Endothelial cell of hepatic sinusoid (primary cell): Measurements from ENCODE around the gene GUCY2D.
"Not testable (repeated sequence)": the region's sequence is repeated elsewhere in the genome, so short reads cannot be mapped to it uniquely, and the experiment has no call there.

Experiments used
- in situ Hi-C: cut with HindIII; loops from 2 replicates; pipeline ENCODE4 v1.10.0; 2017; ENCODE audit warnings: low sequenced_read_pairs

Gene GUCY2D

DNA sequence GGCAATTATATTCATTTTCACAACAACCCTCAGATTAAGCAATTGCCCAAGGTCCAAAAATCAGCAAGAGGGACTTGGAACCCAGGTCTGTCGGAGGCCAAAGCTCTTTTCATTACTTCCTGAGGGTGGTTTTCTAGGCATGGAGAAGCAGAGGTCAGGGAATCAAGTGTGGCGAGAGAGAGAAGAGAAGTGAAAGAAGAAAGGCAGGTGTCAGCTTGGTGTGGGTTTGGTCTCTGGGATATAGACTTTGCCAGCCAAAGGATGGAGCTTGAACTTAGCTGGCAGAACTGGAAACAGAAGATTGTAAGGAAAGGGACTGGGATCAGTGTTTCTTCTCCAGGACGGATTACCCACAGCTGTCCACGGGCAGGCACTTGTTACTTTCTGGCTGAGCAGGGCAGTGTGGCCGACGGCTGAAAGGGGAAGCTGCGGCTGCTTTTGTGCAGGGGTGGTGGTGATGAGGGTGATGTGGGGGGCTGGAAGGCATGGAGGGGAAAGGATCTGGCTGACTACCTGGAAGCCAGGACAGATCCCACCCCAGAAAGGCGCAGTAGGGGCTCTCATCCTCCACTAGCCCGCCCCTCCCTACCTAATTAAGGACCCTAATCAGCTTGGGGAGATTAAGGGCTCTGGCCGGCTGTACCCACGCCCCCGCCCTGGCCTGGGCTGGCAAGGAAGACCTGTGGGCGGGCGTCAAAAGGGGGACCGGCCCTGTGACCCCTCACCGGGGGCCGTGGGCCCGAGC is at the start of gene GUCY2D:
TSS of gene GUCY2D (plus strand) at position 640 of the 745 bp plus-strand sequence. CDS start 433 bp downstream, outside the sequence.
- in situ Hi-C loops, result no loop called here

DNA sequence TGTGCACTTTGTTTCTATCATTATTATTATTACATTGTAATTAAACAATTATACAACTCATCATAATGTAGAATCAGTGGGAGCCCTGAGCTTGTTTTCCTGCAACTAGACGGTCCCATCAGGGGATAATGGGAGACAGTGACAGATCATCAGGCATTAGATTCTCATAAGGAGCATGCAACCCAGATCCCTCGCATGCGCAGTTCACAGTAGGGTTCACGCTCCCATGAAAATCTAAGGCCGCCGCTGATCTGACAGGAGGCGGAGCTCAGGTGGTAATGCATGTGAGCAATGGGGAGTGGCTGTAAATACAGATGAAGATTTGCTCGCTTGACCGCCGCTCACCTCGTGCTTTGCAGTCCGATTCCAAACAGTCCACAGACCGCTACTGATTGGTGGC is 49.1 kb upstream of the GUCY2D start:
- in situ Hi-C loops, result not testable (repeated sequence)

DNA sequence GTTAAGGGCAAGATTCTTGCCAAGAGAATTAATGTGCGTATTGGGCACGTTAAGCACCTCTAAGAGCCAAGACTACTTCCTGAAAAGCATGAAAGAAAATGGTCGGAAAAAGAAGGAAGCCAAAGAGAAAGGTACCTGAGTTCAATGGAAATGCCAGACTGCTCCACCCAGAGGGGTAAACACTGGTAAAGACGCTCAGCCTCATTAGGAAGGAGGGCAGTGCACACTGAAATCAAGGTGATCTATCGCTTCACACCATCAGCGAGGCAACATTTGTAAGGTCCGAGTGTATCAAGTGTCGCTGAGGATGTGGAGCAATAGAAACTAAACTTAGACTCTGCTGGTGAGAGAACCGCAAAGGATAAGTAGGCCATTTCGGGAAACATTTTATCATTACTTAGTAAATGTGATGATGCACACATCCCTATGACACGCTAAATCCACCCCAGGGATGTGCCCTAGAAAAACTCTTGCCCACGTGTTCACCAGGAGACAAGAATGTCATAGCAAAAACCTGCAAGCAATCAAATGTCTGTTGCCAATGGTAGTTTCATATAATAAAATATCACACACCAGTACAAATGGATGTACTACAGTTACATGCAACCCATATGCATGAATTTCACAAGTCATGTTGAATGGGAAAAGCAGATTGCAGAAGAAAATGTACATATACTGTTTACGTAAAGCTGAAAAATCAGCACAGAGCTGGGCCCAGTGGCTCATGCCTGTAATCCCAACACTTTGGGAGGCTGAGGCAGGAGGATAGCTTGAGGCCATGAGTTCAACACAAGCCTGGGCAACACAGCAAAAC is 46.8 kb upstream of the GUCY2D start:
- in situ Hi-C loops, result no loop called here

DNA sequence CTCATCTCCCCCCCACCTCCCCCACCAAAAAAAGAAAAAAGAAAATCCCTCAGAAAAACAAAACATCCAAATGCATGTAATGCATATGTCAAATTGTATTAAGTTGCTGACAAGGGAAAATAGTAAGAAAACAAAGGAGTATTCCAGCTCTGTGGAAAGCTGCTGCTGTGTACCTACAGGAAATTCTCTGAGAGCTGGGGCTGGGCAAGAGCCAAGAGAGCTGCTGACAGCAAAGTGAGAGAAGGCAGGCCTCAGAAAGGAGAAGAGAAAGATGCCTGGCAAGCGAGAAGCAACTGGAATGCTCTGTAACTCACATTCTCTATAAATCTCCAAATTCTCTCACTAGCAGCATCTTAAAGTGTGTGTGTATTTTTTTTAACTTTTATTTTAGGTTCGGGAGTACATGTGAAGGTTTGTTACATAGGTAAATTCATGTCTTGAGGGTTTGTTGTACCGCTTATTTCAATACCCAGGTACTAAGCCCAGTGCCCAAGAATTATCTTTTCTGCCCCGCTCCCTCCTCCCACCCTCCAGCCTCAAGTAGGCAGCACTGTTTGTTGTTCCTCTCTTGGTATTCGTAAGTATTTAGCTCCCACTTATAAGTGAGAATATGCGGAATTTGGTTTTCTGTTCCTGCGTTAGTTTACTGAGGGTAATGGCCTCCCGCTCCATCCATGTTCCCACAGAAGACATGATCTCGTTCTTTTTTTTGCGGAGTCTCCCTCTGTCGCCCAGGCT is 46.0 kb upstream of the GUCY2D start:
- in situ Hi-C loops, result no loop called here

DNA sequence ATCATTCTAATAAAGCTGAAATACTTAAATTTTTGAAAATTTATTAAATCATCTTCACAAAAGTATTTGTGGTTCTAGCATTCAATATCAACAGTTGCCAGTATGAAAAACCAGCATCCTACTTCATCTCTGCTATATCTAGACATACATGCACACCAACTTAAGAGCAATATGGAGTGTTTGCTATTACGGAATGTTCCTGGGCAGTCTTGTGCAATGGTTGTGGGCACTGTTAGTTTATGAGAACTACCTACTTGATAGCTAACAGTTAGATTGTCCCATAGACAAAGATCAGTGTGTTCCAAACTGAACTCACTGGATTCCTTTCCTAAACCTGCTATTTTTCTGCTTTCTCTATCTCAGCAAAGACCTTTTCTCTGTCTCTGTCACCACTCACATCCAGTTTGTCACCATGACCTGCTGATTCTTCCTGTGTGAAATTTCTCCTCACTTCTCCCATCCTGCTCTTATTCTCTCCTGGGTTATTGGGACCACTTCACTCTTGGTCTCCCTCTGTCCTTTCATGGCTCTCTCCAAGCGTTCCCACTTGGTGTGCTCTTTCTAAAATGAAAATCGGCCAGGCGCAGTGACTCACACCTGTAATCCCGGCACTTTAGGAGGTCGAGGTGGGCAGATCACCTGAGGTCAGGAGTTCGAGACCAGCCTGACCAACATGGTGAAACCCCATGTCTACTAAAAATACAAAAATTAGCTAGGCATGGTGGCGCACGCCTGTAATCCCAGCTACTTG is 42.7 kb upstream of the GUCY2D start:
- in situ Hi-C loops, result no loop called here

DNA sequence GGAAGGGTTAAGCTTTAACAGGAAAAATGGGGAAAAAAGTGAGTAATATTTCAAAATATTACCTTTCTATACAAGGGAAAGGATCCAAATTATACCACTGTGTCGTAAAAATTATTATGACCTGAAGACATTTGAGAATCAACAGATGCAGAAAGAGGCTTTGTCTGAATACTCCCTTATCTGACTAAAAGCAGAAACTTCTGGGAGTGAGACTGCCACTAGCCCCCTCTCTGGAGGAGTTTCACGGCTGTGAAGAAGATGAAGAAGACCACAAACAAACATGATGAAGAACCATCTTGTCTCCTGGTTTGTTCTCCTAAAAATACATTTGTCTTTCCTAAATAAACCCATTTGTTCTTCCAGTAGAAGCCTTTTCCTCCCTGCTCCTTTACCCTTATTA is 41.0 kb upstream of the GUCY2D start:
- in situ Hi-C loops, result no loop called here

DNA sequence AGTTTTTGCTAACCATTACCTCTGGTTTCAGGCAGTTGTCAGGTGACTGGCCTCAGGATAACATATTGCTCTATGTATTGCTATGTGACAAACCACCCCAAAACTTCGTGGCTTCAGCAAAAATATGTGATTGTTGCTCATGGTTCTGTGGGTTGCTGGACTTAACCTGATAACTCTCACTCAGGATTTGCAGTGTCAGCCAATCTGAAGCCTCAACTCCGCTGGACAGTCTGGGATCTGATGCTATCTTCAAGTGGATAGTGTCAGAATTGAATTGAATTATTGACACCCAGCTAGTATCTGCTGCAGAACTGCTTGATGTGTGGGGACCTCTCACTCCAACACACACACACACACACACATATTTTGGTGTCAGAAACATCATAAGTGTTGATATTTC is 34.7 kb upstream of the GUCY2D start:
- in situ Hi-C loops, result no loop called here

DNA sequence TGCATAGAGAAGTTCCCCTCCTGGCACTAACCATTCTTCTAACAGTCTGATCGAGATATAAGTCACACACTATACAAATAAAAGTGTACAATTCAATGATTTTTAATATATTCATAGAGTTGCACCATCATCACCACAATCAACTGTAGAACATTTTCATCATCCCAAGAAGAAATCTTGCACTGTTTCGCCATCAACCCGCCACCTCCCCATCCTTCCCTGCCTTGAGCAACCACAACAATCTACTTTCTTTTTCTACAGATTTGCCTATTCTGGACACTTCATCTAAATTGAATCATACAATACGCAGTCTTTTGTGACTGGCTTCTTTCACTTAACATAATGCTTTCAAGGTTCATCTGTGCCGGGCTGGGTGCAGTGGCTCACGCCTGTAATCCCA is 33.0 kb upstream of the GUCY2D start:
- in situ Hi-C loops, result no loop called here

DNA sequence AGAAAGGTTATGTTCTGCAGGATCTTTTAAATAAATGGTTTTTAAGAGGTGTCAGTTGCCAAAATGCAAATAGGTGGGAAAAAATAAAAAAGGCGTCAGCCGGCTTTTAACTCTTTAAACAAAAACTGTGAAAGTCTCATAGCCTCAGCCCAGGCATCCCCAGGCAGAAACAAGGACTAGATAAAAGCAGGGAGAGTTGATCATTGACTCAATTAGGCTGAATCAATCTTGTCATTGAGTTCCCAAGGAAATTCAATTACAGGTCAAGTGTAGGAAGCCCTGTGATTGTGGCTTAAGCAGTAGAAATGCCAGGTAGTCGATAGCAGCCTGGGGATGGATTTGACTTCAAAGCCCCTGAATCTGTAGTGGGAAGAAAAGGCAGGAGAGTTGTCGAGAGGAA is 30.8 kb upstream of the GUCY2D start:
- in situ Hi-C loops, result loop anchor here (5.0 kb wide), 1 partner anchor 39 kb away; the partner anchor contains the start of genes CNTROB and TRAPPC1

DNA sequence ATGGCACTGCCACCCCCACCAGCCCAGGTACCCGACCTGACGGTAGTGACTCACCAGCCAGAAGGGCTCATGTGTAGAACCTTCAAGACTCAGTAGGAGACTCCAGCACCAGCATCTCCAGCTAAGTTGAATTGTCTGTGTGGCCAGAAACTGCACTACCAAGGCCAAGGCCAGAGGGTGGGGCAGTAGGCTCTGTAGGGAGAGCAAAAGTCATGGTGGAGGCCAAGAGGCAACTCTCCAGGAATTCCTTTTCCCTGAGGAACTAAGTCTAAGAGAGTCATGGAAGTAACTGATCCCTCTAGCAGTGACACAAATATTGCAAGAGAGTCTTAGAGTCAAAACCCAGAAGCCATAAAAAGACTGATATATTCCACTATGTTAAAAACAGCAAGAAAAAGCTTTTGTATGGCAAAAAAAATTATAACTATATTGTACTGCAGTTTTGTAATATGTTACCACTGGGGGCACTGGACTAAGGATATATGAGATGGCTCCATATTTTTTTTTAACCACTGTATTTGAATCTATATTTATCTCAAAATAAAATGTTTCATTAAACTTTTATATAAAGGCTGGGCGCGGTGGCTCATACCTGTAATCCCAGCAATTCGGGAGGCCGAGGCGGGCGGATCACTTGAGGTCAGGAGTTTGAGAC is 30.2 kb upstream of the GUCY2D start:
- in situ Hi-C loops, result loop anchor here (5.0 kb wide), 1 partner anchor 40 kb away; the partner anchor contains the start of genes CNTROB and TRAPPC1

DNA sequence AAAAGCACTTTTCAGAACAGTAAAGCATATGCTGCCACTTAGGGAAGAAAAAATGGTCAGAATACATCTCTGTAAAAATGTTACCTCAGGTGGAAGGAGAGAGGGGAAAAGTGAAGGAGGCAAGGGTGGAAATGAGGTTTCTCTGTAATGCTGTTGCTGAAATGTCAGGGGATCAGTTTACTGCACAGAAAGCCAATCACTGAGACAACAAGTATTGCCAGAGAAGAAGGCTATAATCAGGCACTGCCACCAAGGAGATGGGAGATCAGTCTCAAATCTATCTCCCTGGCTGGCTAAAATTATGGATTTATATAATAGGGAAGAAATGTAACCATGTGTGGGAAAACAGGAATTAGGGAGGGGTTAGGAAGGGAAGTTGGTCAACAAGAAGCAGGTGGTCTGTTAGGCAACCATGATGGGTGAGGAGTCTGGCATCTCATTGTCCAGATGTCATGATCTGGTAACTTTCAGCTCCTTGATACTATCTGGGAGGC is 27.7 kb upstream of the GUCY2D start:
- in situ Hi-C loops, result loop anchor here (5.0 kb wide), 1 partner anchor 42 kb away; the partner anchor contains the start of genes CNTROB and TRAPPC1

DNA sequence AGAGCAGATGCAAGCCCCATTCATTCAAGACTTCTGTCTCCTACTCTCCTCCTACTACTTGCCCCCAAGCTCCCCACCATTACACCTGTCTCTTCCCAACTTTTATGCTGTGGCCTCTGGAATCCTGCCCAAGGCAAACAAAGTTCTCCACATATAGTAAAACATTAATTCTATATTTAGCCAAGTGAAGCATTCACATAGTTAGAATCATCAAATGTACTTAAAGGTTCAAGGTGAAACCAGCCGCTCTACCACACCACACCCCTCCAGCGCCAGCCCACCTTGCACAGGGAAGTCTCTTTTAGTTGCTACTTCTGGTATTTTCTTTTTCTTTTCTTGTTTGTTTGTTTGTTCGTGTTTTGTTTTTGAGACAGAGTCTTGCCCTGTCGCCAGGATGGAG is 25.4 kb upstream of the GUCY2D start:
- in situ Hi-C loops, result no loop called here

DNA sequence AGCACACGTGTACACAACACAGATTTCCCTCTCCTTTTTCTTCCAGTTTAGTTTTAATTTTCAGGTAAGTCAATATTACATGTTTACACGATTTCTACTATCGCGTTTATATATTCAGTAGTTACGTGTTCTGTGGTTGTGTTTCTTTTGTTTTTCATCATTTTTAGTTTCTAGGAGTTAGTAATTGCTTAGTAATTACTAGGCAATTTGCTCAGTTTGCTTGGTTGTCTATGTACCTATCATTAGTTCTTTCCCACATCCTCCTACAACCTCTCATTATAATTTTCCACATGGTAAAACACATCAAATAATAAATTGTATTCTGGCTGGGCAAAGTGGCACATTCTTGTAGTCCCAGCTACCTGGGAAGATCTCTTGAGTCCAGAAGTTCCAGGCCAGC is 24.6 kb upstream of the GUCY2D start:
- in situ Hi-C loops, result no loop called here

DNA sequence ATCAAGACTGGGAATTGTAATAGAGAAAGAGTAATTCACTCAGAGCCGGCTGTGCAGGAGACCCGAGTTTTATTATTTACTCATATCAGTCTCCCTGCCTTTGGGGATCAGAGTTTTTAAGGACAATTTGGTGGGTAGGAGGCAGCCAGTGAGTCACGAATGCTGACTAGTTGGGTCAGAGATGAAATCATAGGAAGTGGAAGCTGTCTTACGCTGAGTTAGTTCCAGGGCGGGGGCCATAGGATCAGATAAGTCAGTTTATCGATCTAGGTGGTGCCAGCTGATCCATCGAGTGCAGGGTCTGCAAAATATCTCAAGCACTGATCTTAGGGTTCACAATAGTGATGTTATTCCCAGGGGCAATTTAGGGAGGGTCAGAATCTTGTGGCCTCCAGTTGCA is 20.2 kb upstream of the GUCY2D start:
- in situ Hi-C loops, result no loop called here

DNA sequence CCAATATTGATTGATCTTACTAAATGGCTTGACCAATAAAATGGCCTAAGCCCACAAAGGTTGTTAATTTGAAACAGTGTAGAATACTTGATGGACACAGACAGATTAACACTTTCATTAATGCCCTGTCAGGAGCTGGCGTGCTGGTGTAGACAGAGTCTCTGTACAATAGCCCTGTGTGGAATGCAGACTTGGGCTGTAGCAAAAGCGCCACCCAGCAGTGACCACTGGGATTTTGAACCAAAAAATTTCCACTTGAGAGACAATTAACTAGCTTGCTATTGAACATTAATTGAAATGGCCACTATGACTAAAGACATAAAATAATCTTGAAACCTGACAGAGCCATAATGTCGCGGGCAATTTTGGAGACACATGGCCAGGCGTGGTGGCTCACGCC is 19.7 kb upstream of the GUCY2D start:
- in situ Hi-C loops, result no loop called here

DNA sequence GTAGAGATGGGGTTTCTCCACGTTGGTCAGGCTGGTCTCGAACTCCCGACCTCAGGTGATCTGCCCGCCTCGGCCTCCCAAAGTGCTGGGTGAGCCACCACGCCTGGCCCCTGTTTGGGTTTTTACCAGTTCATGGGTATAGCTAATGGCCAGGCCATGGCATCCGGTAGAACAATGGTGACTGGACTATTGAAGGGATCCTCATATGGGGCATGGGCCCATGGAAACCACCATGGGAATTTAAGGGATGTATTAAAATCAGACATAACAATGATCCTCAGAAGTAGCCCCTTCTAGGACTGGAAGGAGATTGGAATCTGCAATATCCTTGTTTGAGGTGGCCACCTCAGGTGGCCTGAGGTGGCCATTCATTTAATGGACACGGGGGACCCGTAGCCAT is 17.5 kb upstream of the GUCY2D start:
- in situ Hi-C loops, result no loop called here

DNA sequence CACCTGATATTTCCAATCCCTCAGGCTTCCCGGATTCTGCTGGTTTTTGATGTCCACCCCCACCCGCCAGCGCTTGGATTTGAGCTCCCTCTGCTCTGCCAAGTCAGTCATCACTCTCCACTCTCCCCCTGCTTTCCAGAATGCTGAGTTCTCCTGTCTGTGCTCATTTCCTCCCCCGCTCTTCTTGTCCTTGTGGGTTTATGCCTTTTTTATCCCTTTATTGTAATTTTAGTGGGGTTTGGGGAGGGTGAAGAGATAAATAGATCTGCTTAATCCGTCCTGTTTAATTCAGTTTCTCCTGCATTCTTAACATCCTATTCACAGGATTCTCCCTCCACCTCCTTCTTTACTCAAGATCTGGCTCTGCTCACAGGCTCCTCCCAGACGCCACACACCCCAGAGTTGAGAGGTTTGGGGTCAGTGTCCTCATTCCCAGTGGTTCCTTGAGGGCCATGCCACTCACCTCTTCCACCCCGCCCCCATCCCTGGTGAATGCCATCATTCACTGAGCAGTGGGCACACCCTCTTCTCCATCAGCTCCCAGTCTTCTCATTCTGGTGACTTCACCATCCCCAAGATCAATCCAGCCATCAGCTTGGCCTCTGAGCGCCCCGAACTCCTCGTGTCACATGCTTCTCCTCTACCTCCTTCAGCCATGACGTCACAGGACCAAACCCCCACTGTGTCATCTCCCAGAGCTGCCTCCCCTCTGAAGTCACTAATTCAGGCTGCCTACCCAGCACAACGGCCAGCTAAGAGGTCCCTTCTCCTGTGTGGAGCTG is 15.1 kb upstream of the GUCY2D start:
- in situ Hi-C loops, result no loop called here

DNA sequence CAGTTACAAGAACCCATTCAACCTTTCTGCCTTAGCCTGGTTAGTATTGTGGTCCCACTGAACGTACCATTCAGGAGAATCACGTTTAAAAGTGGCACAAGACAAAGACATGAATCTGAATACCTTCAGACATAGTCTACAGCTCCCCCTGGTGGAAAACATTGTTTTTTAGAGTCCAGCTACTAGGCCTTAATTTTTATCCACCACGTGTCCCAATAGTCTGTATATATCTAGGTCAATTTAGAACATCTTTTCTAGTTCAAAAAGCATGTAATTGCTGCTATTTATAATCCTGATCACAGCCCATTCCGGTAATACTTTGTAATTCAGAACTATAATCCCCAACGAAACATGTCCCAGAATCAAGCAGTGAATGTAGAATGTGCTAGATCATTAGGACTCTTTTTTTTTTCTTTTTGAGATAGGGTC is 13.7 kb upstream of the GUCY2D start:
- in situ Hi-C loops, result no loop called here
